ENCODE results near the gene SNTG2.

- TF ChIP-seq, protein P1, sequence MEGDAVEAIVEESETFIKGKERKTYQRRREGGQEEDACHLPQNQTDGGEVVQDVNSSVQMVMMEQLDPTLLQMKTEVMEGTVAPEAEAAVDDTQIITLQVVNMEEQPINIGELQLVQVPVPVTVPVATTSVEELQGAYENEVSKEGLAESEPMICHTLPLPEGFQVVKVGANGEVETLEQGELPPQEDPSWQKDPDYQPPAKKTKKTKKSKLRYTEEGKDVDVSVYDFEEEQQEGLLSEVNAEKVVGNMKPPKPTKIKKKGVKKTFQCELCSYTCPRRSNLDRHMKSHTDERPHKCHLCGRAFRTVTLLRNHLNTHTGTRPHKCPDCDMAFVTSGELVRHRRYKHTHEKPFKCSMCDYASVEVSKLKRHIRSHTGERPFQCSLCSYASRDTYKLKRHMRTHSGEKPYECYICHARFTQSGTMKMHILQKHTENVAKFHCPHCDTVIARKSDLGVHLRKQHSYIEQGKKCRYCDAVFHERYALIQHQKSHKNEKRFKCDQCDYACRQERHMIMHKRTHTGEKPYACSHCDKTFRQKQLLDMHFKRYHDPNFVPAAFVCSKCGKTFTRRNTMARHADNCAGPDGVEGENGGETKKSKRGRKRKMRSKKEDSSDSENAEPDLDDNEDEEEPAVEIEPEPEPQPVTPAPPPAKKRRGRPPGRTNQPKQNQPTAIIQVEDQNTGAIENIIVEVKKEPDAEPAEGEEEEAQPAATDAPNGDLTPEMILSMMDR (conservative IDR thresholded peaks at IDR 0.05; ENCODE audit: low read length), result no peak
- no peak for TF ChIP-seq EZH2phosphoT487 (IDR thresholded peaks at IDR 0.05; ENCODE audit: borderline replicate concordance)
Measured at GRCh38 chr2:1137913-1138391, 187.3 kb downstream of the SNTG2 start.
